Breast epithelium (tissue), 4 donors: ENCODE results near the gene YES1. TPM values are rescaled to one million over a fixed set of nuclear protein-coding genes. Genes with fewer than 3 reads are reported as not detected.
A peak's percentile ranks its signal among the peaks of the same experiment; 100 is the strongest.
"Not testable (repeated sequence)": the region's sequence is repeated elsewhere in the genome, so short reads cannot be mapped to it uniquely, and the experiment has no call there.

Experiments
- DNase-seq, 2 donors: peaks; one replicate each; pipeline ENCODE4 v3.0.0-alpha.2; 2019; ENCODE audit warnings: low spot score in 2 of 2
- H3K27ac ChIP-seq, 2 donors: fragments of 200-600 bp; sonication (generic) in 1 of 2; one replicate each; pipeline ENCODE4 v1.5.1; 2016 to 2019; ENCODE audit warnings: mild to moderate bottlenecking in 1 of 2
- H3K27me3 ChIP-seq, 2 donors: fragments of 200-600 bp; sonication (generic) in 1 of 2; one replicate each; pipeline versions ENCODE4 v1.5.1 to v1.6.0; 2017 to 2019; ENCODE audit warnings: control low read depth in 1 of 2, mild to moderate bottlenecking in 1 of 2
- H3K36me3 ChIP-seq: fragments of 200-600 bp; one replicate; pipeline ENCODE4 v1.5.1; 2019
- H3K4me1 ChIP-seq, 2 donors: fragments of 200-600 bp; sonication (generic); one replicate each; pipeline ENCODE4 v1.5.1; 2016 to 2019; ENCODE audit warnings: control low read depth in 1 of 2
- H3K4me3 ChIP-seq, 3 donors: fragments of 200-600 bp; sonication (generic); 1 replicate in 2 of 3; 2 replicates in 1 of 3; pipeline ENCODE4 v1.5.1; 2016 to 2019; ENCODE audit warnings: mild to moderate bottlenecking in 3 of 3, moderate library complexity in 2 of 3
- H3K9me3 ChIP-seq, 2 donors: fragments of 200-600 bp; sonication (generic) in 1 of 2; one replicate each; pipeline ENCODE4 v1.5.1; 2016 to 2019; ENCODE audit warnings: control low read depth in 1 of 2
- CTCF ChIP-seq, 3 donors: fragments of 450-650 bp; IDR thresholded peaks; one replicate each; pipeline ENCODE4 v1.5.1; 2016 to 2017; ENCODE audit warnings: antibody characterized with exemption in 3 of 3, mild to moderate bottlenecking in 3 of 3, moderate library complexity in 3 of 3
- POLR2A ChIP-seq: fragments of 450-650 bp; IDR thresholded peaks from one replicate; pipeline ENCODE4 v1.6.1; 2016; ENCODE audit warnings: antibody characterized with exemption, mild to moderate bottlenecking, moderate library complexity
- POLR2AphosphoS5 ChIP-seq, 3 donors: sonication (generic); formaldehyde crosslinking; IDR thresholded peaks; one replicate each; pipeline ENCODE4 v1.6.1; 2017; ENCODE audit warnings: antibody characterized with exemption in 3 of 3
- intact Hi-C: fragments of 100-400 bp; cut with DNase I; formaldehyde crosslinking; loops from one replicate; pipeline ENCODE4 v1.15.1; 2023; ENCODE audit warnings: low total_unique reads
- total RNA-seq, 3 donors: library from RNA; depleted of rRNA; stranded (reverse); fragments of >200 nt; gene quantifications; one replicate each; pipeline ENCODE4 v1.1.0, GENCODE V29; 2016

The YES1 gene
- total RNA-seq, 3 donors from 2014 or later, result 108 to 150 (median 136) TPM

GRCh38 chr18:813172-814071 lies 1.4 kb upstream of the YES1 start:
- no peaks in the 10 kb centered on the region for H3K36me3 ChIP-seq
- TF ChIP-seq CTCF (IDR thresholded peaks at IDR 0.05), result no peak
- no peak for TF ChIP-seq POLR2AphosphoS5 (IDR thresholded peaks at IDR 0.05)
- no peak for TF ChIP-seq POLR2A
- no peaks in the 10 kb centered on the region for H3K27me3 ChIP-seq
- H3K27ac ChIP-seq, result peak overlapping the region; percentile 96
- DNase-seq, result no peak
- no peaks in the 10 kb centered on the region for H3K9me3 ChIP-seq
- H3K4me3 ChIP-seq, result peak overlapping the region; percentile 87 to 90 (median 89)
- H3K4me1 ChIP-seq, result peaks cover 0 to 5% of the 10 kb centered on the region in 2 donors
- intact Hi-C loops, result no loop called here

DNA sequence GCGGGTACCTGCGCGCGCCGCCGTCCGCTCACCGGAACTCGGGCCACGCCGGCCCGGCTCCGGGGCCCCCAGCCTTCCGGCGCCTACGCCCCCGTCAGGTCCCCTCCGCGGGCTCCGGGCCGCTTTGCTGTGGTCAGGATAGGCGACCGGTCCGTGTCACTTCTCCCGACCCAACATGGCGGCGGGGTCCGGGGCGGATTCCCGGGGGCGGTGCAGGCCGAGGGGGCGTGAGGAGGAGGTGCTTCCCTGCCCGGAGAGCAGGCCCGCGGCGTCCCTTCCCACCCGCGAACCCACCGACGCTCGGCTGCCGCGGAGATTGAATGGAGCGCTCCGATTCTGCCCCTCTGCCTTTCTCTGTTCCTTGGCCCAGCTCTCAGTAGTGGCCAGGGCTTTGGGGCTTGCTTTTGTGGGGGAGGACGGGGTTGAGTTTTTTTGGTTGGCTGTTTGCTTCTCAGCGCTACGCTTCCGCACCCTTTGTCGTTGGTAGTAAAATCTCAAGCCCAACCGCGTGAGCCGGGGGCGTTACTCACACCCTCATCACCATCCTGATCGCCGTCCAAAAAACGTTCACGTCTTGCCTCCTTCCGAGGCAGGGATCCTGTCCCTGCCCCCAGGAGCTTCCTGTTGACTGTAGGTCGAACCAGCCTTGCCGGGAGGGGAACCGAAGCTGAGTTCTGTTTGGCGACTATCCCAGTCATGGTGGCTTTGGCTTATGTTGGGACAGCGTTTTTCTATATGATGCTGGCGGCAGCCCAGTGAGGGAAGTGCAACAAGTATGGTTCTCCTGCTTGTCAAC lies 532 bp upstream of the YES1 start:
- Histone ChIP-seq H3K4me1 (peaks cover 0 to 14% of the 10 kb centered on the region in 2 donors), H3K27ac (peak overlapping the region; percentile 96), H3K4me3 (peak overlapping the region; percentile 87 to 90 (median 89)), H3K27me3 (no peaks in the 10 kb centered on the region), H3K9me3 (no peaks in the 10 kb centered on the region), H3K36me3 (no peaks in the 10 kb centered on the region)
- peak; percentile 74 to 76 for DNase-seq
- TF ChIP-seq POLR2AphosphoS5 (IDR thresholded peaks at IDR 0.05), result peak; percentile 59 to 74 (median 62)
- no peak for TF ChIP-seq CTCF (IDR thresholded peaks at IDR 0.05)
- TF ChIP-seq POLR2A, result peak; percentile 2
- intact Hi-C loops, result no loop called here

- intact Hi-C loops, result no loop called here
- peak overlapping the region; percentile 96 for H3K27ac ChIP-seq
- no peaks in the 10 kb centered on the region for H3K36me3 ChIP-seq
- H3K4me1 ChIP-seq, result peaks cover 0 to 15% of the 10 kb centered on the region in 2 donors
- no peak for TF ChIP-seq CTCF (IDR thresholded peaks at IDR 0.05)
- TF ChIP-seq POLR2A, result no peak
- peak in 1 of 3 donors; percentile 13 for TF ChIP-seq POLR2AphosphoS5 (IDR thresholded peaks at IDR 0.05)
- no peak for DNase-seq
- H3K4me3 ChIP-seq, result peak overlapping the region; percentile 87 to 90 (median 89)
- H3K9me3 ChIP-seq, result no peaks in the 10 kb centered on the region
- no peaks in the 10 kb centered on the region for H3K27me3 ChIP-seq
These were observed 705 bp downstream of the YES1 start for GRCh38 chr18:811182-811891.

- peaks cover 0 to 19% of the 10 kb centered on the region in 2 donors for H3K4me1 ChIP-seq
- TF ChIP-seq POLR2AphosphoS5 (IDR thresholded peaks at IDR 0.05) (no peak), POLR2A (no peak), CTCF (IDR thresholded peaks at IDR 0.05) (no peak)
- H3K27ac ChIP-seq, result no peak overlapping the region
- H3K27me3 ChIP-seq, result no peaks in the 10 kb centered on the region
- H3K9me3 ChIP-seq, result no peaks in the 10 kb centered on the region
- H3K36me3 ChIP-seq, result no peaks in the 10 kb centered on the region
- H3K4me3 ChIP-seq, result peak overlapping the region in 2 of 3 donors; percentile 87 to 90
- DNase-seq, result no peak
- intact Hi-C loops, result no loop called here
These were observed 1.9 kb downstream of the YES1 start for GRCh38 chr18:809985-810642.

DNA sequence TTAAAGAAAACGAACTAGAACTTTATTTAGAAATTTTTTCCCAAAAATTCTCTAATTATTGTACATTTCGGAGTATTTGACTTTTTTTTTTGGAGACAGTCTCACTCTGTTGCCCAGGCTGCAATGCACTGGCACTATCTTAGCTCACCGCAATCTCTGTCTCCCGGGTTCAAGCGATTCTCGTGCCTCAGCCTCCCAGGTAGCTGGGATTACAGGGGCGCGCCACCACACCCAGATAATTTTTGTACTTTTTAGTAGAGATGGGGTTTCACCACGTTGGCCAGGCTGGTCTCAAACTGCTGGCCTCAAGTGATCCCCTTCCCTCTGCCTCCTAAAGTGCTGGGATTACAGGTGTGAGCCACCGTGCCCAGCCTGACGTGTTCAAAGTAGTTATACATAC lies 2.8 kb downstream of the YES1 start:
- DNase-seq, intact Hi-C loops, H3K36me3 ChIP-seq, H3K9me3 ChIP-seq, H3K27me3 ChIP-seq, H3K4me3 ChIP-seq, H3K27ac ChIP-seq: not testable (repeated sequence)
- H3K4me1 ChIP-seq, result peaks cover 0 to 19% of the 10 kb centered on the region in 2 donors
